H1 (cell line): Measurements from ENCODE around the gene NOS1AP.

Source experiments
- CTCF ChIP-seq, 3 experiments: IDR thresholded peaks; 1 replicate in 2 of 3; 2 replicates in 1 of 3; pipeline versions ENCODE4 v1.5.1 to v1.6.1; 2011; ENCODE audit warnings: low read length in 3 of 3, mild to moderate bottlenecking in 3 of 3, inconsistent platforms in 2 of 3, low read depth in 1 of 3, moderate library complexity in 1 of 3; ENCODE audit not compliant: insufficient read depth in 1 of 3; ENCODE audit errors: control extremely low read depth in 1 of 3
- EP300 ChIP-seq, 2 experiments: IDR thresholded peaks; 1 replicate in 1 of 2; 2 replicates in 1 of 2; pipeline ENCODE4 v1.6.1; 2011 to 2012; ENCODE audit warnings: low read depth in 2 of 2, low read length in 2 of 2, mild to moderate bottlenecking in 2 of 2, borderline replicate concordance in 1 of 2, inconsistent platforms in 1 of 2, moderate library complexity in 1 of 2
- EZH2 ChIP-seq: fragments of 200-600 bp; sonication (generic); IDR thresholded peaks from 2 replicates; pipeline ENCODE4 v1.7.1; 2012; ENCODE audit warnings: low read depth, mild to moderate bottlenecking, moderate library complexity, low read length, inconsistent platforms; ENCODE audit not compliant: severe bottlenecking
- MAX ChIP-seq: IDR thresholded peaks from 2 replicates; pipeline ENCODE4 v1.6.1; 2012; ENCODE audit warnings: inconsistent platforms
- POLR2A ChIP-seq, 2 experiments: IDR thresholded peaks; 1 replicate in 1 of 2; 2 replicates in 1 of 2; pipeline ENCODE4 v1.6.1; 2011; ENCODE audit warnings: low read depth in 2 of 2, low read length in 2 of 2, mild to moderate bottlenecking in 2 of 2; ENCODE audit errors: control extremely low read depth in 1 of 2
- POU5F1 ChIP-seq: IDR thresholded peaks from 2 replicates; pipeline ENCODE4 v1.6.1; 2011; ENCODE audit warnings: low read depth, mild to moderate bottlenecking, low read length, moderate library complexity

GRCh38 chr1:162301696-162302095, 232.2 kb downstream of the NOS1AP start:
- no peak for TF ChIP-seq POLR2A (IDR thresholded peaks at IDR 0.05; ENCODE audit: control extremely low read depth in 1 of 2, low read depth in 2 of 2, low read length in 2 of 2)
- no peak for TF ChIP-seq EP300 (IDR thresholded peaks at IDR 0.05; ENCODE audit: borderline replicate concordance in 1 of 2, low read depth in 2 of 2, low read length in 2 of 2)
- no peak for TF ChIP-seq MAX
- TF ChIP-seq CTCF (IDR thresholded peaks at IDR 0.05; ENCODE audit: control extremely low read depth in 1 of 3, insufficient read depth in 1 of 3, low read depth in 1 of 3, low read length in 3 of 3): no peak
- TF ChIP-seq EZH2: no peak
- no peak for TF ChIP-seq POU5F1
